PC-9 (cell line): ENCODE data around the gene TTLL7.

ENCODE experiments used
- CTCF ChIP-seq: fragments of 200-600 bp; sonication (generic); conservative IDR thresholded peaks from 2 replicates; pipeline ENCODE4 v1.6.1; 2017; ENCODE audit warnings: mixed run types, antibody characterized with exemption, mild to moderate bottlenecking, moderate library complexity
- EZH2 ChIP-seq: fragments of 200-600 bp; sonication (generic); IDR thresholded peaks from 2 replicates; pipeline ENCODE4 v1.8.0; 2017; ENCODE audit warnings: antibody characterized with exemption, low read depth

- TF ChIP-seq CTCF (no peak), EZH2 (no peak)
Observed at GRCh38 chr1:83978056-83978455, 20.9 kb downstream of the TTLL7 start.
